GM19023 (cell line): ENCODE results near the gene ARIH2.

Experiments used
- ATAC-seq: cut with Tn5 transposase; IDR thresholded peaks from one replicate; pipeline ENCODE4 v1.9.1; 2021; ENCODE audit warnings: mild to moderate bottlenecking, moderate library complexity; ENCODE audit not compliant: unreplicated experiment

ARIH2 gene

DNA sequence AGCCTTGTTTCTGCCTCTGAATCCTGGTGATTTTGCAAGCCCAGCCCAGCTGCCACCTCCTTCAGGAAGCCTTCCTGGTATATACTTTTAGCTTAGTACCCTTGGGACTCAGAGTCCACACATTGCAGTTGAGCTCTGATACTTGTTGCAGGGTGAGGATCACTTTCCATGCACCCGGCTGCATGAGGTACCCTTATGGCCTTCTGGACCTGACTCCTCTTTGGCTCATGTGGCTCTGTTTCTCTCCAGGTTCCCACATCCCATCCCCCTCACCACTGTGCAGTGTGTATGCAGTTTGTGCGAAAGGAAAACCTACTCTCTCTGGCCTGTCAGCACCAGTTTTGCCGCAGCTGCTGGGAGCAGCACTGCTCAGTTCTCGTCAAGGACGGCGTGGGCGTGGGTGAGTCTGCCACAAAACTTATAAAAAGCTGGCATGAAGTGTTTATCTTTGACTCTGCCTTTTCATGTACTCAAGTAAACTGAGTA is 48.3 kb downstream of the ARIH2 start:
- no peak for ATAC-seq

DNA sequence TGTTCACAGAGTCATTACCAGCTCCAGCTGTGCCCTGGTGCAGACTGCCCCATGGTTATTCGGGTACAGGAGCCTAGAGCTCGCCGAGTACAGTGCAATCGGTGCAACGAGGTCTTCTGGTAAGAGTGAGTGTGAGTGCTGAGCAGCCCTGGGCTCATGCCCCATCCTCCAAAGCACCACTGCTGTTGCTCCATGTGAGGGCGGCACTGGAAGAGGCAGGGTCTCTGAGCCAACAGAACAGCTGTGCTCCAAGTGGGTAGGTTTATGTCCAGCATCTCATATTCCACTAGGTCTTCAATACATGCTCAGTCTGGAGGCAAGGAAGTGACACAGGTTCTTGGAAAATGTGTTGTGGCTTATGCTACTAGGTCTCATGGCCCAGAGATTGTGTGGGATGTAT is 51.9 kb downstream of the ARIH2 start:
- no peak for ATAC-seq

DNA sequence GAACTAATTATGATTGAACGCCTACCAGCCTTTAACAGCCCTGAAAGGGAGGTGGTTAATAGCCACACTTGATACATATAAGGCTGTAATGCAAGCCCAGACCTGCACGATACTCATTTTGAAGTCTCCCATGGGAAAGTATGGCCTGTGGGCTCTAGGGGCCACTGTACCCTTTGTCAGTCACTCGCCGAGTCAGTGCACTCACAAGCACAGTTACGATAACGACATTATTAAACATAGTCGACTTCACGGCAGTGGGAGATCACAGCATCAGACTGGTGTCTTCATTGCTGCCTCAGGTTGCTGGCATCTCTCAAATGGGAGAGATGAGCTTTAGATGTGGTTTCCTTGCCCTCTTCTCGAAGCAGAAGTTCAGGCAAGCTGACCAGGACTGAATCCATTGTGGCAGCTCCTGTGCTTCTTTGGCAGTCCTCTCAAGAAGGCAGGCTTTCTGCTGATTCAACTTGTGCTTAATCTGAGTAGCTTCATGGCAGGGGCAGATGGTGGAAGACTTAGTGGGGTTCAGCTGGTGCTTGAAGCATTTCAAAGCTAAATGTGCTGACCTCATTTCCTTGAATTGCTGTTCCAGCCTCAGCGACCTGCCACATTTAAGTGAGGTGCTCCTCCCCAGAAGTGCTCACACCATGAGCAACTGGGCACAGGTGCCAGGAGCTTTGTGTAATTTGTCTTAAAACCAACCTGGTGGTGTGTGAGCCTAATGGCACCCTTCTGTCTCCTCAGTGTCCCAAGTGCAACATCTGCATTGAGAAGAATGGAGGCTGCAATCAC is 55.6 kb downstream of the ARIH2 start:
- ATAC-seq = no peak

DNA sequence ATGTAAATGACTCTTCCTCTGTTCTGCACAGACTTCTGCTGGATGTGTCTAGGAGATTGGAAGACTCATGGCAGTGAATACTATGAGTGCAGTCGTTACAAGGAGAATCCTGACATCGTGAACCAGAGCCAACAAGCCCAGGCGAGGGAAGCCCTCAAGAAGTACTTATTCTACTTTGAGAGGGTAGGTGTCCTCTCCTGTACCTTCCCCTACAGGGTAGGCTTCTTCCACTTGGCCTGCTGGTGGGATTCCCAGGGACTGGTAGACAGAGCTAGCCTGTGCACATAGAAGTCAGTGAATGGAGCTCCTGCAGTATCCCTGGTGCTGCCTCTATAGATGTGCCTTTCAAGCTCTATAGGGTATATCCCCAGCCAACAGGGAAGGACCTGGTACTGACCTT is 60.8 kb downstream of the ARIH2 start:
- no peak for ATAC-seq

DNA sequence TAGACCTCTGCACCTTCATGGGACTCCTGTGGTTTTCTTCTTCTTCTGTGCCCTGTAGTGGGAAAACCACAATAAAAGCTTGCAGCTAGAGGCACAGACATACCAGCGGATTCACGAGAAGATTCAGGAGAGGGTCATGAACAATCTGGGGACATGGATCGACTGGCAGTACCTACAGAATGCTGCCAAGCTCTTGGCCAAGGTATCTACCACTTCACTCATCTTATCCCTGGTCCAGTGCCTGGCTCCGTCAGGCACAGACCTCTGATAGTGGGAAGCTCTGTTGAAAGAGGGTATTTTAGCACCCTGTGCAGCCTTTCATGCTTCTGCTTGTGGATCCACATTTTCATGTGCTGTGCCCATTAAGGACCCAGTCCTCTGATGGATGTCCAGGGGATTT is 61.7 kb downstream of the ARIH2 start:
- no peak for ATAC-seq

DNA sequence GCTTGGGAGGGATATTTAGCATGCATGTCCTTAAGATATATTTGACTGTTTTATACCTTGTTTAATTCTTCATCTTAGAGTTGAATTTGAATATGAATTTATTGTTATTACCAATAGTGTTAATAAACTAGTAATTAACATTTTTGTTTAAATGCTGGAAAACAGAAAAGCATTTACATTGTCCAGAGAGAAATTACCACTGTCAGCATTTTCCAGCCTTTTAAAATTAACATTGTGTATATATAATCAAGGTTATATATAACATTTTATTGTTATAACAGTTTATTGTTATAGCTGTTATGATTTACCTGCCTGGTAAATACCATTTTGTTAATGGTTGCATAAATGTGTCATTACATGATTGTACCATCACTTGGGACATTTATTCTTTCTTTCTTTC is 63.4 kb downstream of the ARIH2 start:
- no peak for ATAC-seq

DNA sequence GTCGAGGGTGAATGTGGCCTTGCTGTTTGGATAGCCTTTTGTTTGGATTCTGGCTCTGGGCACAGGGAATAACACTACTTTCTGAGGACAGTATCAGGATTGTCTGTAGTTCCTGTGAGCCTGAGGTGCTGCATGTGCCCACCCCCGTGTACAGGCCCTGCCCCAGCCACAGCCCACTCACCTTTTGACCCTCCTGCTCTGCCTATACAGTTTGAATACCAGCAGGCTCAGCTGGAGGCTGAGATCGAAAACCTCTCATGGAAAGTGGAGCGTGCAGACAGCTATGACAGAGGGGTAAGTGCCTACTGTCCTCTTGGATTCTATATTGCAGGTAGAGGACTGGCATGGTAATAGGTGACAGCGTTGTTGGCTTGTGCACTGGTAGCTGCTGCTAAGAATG is 64.0 kb downstream of the ARIH2 start:
- no peak for ATAC-seq

DNA sequence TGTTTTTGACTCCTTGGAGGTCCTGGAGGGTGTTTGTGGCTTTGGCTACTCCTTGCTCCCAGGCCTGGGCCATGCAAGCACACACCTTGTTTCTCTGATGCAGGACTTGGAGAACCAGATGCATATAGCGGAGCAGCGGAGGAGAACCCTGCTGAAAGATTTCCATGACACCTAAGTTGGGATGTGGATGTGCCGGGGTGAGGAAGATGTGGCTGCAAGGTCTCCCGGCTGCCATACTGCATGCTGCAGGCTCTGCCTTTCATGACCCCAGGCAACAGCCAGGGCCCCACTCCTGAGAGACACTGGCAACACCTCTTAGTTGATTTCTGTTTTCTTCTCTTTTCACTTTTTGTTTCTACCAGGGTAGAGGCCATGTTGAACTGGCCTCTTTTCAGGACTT is 64.5 kb downstream of the ARIH2 start:
- ATAC-seq = no peak

DNA sequence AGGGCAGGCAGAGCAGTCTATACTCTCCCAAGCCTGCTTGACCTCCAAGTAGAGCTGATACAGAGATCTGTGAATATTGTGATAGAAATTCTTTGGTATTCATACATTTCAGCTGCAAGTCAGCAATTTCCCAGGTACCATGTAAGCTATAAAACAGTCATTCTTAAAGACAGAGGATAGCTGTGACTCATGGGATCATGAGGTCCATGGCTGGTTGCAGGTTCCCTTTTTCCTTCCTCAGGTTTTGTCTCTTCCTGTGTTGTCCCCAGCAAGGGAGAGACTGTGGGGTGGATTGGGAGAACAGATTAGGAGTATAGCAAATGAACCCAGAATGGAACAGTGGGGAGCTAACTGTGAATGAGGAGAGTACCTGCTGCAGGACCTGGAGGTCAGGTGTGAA is 66.0 kb downstream of the ARIH2 start:
- no peak for ATAC-seq

DNA sequence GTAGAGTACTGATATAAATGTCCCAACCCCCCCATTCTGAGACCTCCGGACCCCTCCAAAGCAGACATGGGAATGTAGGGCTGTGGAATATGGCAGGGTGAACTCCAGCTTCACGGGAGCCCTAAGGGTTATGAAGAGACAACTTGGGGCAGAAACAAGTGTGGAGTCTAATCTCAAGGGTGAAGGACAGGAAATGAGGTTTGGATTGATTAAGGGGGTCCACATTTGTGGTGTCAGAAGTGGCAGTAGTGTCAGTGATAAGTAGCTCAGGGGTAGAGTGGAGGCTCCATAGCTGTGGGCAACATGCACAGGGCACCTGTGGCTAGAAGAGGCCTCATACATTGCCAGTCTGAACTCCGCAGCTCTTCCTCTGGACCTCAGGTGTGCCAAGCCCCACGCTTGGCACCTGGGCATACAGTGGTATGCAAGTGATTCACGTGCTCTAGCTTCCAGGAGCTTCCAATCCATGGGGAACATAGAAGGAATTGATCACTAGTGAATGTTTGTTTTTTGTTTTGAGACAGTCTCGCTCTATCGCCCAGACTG is 67.3 kb downstream of the ARIH2 start:
- ATAC-seq = no peak

DNA sequence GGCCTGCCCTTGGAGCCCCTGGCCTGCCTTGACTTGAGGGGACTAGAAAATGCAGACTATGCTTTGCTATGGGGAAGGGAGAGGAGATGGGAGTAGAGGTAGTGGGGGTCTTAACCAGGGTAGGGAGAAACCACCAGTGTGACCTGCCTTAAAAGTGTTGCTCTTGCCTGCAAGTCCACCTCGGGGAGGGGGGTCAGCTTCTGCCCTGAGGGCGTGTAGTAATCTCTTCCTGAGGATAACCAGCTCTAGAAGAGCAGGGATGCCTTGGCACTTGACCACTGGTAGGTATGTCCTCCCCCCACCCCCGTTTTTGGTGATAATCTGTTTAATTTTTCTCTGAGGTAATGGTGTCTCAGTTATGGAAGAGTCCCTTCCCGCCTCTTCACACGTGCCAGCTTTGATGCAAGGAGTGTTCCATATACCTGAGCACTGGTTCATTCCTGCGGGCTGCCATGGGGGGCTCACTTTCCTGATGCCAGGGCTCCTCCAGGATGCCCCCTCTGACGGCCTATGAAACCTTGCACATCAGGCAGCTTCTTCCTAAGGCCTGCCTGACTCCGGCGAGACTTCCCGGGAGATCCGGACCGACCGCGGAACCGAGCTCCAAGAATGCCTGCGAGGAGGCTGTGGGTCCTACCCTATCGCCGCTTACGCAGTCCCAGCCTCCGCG is 70.6 kb downstream of the ARIH2 start:
- no peak for ATAC-seq

DNA sequence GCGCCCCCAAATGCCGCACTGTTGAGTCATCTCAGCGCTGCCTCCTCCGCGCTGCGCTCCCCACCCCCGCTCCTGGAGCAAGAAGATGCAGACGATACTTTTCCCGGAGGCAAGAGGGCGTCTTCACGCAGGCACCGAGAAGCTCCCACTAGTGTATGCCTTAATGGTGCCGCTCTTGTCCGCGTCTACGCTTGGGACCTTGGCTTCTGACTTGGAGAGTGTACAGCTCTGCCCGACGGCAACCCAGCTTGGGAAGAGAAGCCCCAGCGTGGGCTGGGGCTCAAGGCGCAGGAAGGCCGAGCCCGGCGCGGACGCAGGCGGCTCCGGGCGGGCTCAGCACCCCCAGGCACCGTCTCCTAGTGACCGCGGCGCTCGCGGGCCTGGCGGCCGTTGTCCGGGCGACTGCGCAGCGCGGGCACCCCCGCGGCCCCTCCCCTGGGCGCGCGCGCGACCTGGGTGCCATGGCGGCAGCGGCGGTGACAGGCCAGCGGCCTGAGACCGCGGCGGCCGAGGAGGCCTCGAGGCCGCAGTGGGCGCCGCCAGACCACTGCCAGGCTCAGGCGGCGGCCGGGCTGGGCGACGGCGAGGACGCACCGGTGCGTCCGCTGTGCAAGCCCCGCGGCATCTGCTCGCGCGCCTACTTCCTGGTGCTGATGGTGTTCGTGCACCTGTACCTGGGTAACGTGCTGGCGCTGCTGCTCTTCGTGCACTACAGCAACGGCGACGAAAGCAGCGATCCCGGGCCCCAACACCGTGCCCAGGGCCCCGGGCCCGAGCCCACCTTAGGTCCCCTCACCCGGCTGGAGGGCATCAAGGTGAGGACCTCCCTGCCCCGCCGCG is 71.4 kb downstream of the ARIH2 start, which contains the start of gene P4HTM:
P4HTM (plus strand) TSS at position 446 of the 840 bp plus-strand sequence; CDS start at position 462, 16 bp downstream.
- peak; percentile 60 for ATAC-seq

DNA sequence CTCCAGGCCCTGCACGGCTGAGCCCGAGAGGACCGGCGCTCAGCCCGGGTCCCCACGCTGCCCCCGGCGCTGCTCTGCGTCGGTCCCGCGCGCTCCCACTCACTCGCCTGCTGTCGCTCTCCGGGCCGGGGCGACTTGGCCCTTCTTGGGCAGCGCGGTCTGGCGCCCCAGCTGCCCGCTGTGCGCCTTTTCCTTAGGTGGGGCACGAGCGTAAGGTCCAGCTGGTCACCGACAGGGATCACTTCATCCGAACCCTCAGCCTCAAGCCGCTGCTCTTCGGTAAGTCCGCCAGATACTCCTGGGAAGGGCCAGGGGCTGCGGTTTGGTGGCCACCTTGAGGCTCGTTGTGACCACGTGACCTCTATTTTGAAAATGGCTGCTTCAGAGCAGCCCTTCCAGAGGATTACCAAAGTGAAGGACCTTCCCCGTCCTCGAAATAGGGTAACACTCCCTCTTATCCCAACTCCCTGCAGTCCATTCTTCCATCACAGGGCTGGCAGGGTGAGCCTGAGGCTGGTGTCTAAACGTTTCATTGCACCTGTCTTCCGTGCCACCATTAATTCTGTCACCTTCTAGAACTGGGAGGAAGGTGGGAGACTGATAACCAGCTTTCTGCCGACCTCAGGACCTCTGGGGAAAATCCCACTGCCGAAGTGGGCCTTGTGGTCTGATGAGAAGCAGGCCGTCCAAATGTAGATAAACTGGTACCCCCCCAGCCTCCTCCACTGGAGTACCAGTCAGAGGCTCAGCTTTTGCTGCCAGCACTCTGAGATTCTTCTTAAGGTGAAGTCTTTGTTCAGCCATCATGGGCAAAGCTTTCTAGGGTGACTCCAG is 72.2 kb downstream of the ARIH2 start:
- peak; percentile 24 for ATAC-seq

DNA sequence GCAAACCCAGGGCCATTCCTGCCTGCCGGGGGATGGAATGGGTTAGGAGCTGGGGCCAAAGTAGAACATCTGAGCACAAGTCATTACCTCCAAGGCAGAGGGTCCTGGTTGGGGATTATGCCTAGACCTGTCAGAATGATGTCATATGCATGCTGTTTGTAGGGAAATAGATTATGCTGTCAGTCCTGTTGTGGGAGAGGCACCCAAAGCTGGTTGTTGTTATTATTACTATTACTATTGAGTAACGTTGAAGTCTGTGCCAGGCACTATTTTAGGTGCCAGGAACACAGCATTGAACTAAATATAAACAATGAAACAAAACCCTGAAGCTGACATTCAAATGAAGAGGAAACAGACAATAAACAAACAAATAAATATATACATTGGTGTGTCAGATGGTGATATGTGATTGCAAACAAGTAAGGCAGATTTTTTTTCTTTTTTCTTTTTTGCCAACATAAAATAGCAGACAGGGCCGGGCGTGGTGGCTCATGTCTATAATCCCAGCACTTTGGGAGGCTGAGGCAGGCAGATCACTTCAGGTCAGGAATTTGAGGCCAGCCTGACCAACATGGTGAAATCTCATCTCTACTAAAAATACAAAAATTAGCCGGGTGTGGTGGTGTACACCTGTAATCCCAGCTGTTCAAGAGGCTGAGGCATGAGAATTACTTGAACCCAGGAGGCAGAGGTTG is 73.4 kb downstream of the ARIH2 start:
- ATAC-seq = no peak

DNA sequence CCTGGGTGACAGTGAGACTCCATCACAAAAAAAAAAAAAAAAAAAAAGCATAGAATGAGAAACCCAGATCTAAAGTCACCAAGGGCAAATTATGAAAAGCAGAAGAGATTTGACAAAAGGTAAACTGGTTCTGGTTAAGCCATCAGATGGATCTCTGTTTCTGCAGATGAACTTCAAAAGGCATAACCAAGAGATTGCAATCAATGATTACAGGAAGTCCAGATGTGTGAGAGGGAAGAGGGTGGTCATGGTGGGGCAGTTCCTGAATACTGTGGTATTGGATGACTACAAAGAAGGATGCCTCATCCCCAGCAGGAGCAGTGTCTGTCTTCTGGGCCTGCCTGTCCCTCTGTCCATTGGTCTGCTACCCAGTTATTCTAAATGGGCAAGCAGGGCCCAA is 75.2 kb downstream of the ARIH2 start:
- ATAC-seq = no peak

DNA sequence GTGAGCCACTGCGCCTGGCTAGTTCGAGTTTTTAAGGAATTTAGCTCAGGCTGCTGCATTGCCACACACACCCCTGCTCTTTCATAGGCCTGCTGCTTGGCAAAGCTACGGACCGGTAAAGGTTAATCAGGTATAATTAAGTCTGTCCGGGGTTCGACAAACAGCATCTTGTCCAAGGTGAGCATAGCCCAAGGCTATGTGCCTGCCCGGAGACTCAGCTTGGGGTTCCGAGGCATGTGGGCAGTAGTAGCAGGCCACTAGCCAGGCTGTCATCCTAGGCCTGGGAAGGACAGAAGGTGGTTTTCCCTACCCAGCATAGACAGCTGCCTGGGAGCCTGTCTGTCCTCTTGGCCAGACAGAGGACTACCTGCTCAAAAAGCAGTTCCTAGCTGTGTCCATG is 78.0 kb downstream of the ARIH2 start:
- no peak for ATAC-seq

DNA sequence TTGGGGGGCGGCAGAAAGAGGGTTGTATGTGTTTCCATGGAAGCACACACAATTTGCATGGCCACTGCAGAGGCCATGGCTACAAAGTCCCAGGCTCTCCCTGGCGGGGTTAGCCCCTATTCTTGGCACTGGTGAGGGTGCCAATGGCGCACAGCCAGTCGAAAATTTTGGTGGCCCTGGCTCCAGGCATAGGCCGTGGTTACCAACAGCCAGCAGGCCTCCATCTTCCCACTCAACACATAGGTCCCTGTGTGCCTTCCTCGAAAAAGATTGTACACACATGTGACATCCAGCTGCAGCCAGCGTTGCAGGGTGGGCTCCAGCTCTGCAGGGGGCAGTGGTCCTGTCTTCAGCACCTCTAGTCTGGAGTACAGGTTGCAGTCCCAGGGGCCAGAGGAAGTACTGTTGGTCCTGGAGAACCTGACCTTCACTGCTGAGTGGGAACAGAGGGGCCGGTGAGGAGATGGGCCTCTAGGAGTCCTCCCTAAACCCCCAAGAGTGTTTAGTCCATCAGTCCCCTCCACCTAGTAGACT is 78.5 kb downstream of the ARIH2 start:
- ATAC-seq = no peak

DNA sequence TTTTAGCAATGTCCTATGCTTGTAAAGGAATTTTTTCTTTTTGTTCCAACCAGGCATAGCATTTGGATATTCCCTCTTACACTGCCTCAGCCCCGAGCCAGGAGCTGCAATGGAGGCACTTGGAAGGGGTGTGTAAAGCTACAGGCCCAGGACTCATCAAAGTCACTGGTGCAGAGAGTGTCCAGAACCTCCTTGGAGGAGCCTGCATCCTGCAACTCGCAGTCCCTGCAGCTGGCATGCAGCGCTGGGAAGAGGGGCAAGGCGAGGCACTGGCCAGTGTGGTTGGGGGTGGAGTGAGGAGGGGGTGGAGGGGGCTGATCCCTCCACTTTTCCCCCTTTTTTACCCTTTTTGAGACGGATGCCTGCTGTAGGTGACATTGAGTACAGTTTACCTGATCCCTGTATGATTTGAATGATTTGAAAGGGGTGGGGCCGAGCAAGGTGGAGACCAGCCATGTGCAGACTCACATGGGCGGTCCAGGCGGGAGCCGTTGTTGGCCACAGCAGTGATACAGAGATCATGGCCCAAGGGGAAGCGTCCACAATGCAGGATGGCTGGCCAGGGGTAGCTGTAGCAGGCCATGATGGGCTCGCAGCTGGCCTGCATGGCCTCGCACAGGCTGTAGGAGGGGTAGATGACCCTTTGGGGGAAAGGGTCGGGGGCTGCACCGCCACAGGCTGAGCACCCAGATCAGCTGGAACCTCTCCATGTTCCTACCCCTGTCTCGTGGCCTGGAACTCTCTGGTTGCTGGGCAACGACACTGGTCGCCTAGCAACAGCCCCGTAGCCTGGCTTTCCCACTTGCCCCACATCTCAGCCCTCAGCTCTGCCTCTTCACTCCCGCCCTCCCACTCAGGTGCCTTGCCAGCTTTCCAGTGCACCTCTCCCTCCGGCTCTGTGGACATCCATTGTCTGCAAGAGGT is 79.3 kb downstream of the ARIH2 start:
- no peak for ATAC-seq
